Mucosa of descending colon (tissue), 3 donors: Measurements from ENCODE around the gene PAPLN. TPM values are rescaled to one million over a fixed set of nuclear protein-coding genes. Genes with fewer than 3 reads are reported as not detected.
"Not testable (repeated sequence)": the region's sequence is repeated elsewhere in the genome, so short reads cannot be mapped to it uniquely, and the experiment has no call there.

ENCODE experiments used
- ATAC-seq: fragments of 200-7000 bp; cut with Tn5 transposase; one replicate; pipeline ENCODE4 v1.9.1; 2020; ENCODE audit warnings: mild to moderate bottlenecking, moderate library complexity
- DNase-seq, 3 donors: peaks; one replicate each; pipeline ENCODE4 v3.0.0-alpha.2; 2020
- H3K36me3 ChIP-seq: fragments of 200-600 bp; one replicate; pipeline ENCODE4 v1.8.0; 2021; ENCODE audit warnings: low read depth, mild to moderate bottlenecking
- H3K4me1 ChIP-seq: fragments of 200-600 bp; one replicate; pipeline ENCODE4 v1.8.0; 2021; ENCODE audit warnings: low read depth, mild to moderate bottlenecking
- H3K4me3 ChIP-seq: fragments of 200-600 bp; one replicate; pipeline ENCODE4 v1.8.0; 2021; ENCODE audit warnings: mild to moderate bottlenecking
- H3K9me3 ChIP-seq: fragments of 200-600 bp; one replicate; pipeline ENCODE4 v1.8.0; 2021; ENCODE audit warnings: mild to moderate bottlenecking
- CTCF ChIP-seq: fragments of 200-600 bp; IDR thresholded peaks from one replicate; pipeline ENCODE4 v1.8.0; 2022; ENCODE audit warnings: antibody characterized with exemption, mild to moderate bottlenecking
- intact Hi-C, 2 donors: fragments of 100-400 bp; cut with DNase I in 1 of 2; cut with micrococcal nuclease in 1 of 2; formaldehyde crosslinking; loops; one replicate each; pipeline versions ENCODE4 v1.11.0 to v1.11.1; 2022; cut with DNase I, micrococcal nuclease
- long read RNA-seq, 2 donors: library from polyadenylated mRNA; unstranded; transcript quantifications; one replicate each; pipeline ENCODE4 v2.0.0, GENCODE V29; 2019 to 2021
- total RNA-seq, 3 donors: library from RNA; stranded (reverse); fragmentation: NEBNext Ultra II Directional in 2 of 3; extraction: Animal tissue kit (Norgen Biotek cat#: 25700) in 2 of 3; gene quantifications; one replicate each; pipeline versions ENCODE4 v1.2.1 to v1.2.4, GENCODE V29; 2021 to 2023
- donor health status: DM: no; HTN: no; CAD: no; lungs with moderate emphysema.
- donor health status: DM: no; HTN: no; CAD: no.
- donor health status: DM: no; HTN: yes; CAD: no.

The PAPLN gene
- 10 to 100 TPM in 1 of 3 donors, 1 to 10 TPM in 2; 4.9 to 22.5 (median 5.6) TPM for total RNA-seq
- long read RNA-seq, donor 1, full-length matches to known transcripts, result 6 of 31 reads
- long read RNA-seq, donor 1, partial matches to known transcripts, result 7 of 31 reads
- long read RNA-seq, donor 1, other reads (novel, unspliced or antisense), result 18 of 31 reads
- long read RNA-seq, donor 2, partial matches to known transcripts, result 0 of 1 reads
- long read RNA-seq, donor 2, other reads (novel, unspliced or antisense), result 1 of 1 reads

- TF ChIP-seq CTCF, result no peak
- Histone ChIP-seq H3K4me1 (peaks cover 24% of the 10 kb centered on the region), H3K4me3 (no peak within 1 kb of the TSS), H3K36me3 (no peaks in the 10 kb centered on the region), H3K9me3 (no peaks in the 10 kb centered on the region)
- intact Hi-C loops, result no loop called here
- DNase-seq (peak in 2 of 3 donors; percentile 56 to 73), ATAC-seq (peak; percentile 84)
Observed at GRCh38 chr14:73237219-73237785, at the start of gene PAPLN. PAPLN (plus strand) TSS chr14:73237506; CDS start chr14:73239779, 2,273 bp downstream.

- no peaks in the 10 kb centered on the region for H3K4me1 ChIP-seq
- no peaks in the 10 kb centered on the region for H3K9me3 ChIP-seq
- intact Hi-C loops, result no loop called here
- DNase-seq, result no peak
- TF ChIP-seq CTCF, result no peak
- ATAC-seq, result no peak
- peaks cover 9% of the 10 kb centered on the region for H3K36me3 ChIP-seq
- H3K4me3 ChIP-seq, result no peak overlapping the region
Observed at GRCh38 chr14:73188501-73188911, 48.8 kb upstream of the PAPLN start.

- Histone ChIP-seq H3K9me3 (no peaks in the 10 kb centered on the region), H3K36me3 (peaks cover 9% of the 10 kb centered on the region), H3K4me3 (no peak overlapping the region), H3K4me1 (no peaks in the 10 kb centered on the region)
- TF ChIP-seq CTCF, result no peak
- intact Hi-C loops, result no loop called here
- no peak for DNase-seq
- ATAC-seq, result no peak
Observed at GRCh38 chr14:73189651-73190050, 47.7 kb upstream of the PAPLN start.

GRCh38 chr14:73191441-73191840, 45.9 kb upstream of the PAPLN start:
- H3K9me3 ChIP-seq, result no peaks in the 10 kb centered on the region
- ATAC-seq, result no peak
- peaks cover 9% of the 10 kb centered on the region for H3K36me3 ChIP-seq
- no peak for TF ChIP-seq CTCF
- DNase-seq, result no peak
- intact Hi-C loops, result no loop called here
- H3K4me3 ChIP-seq, result no peak overlapping the region
- H3K4me1 ChIP-seq, result no peaks in the 10 kb centered on the region

- intact Hi-C loops, DNase-seq, H3K4me3 ChIP-seq, H3K4me1 ChIP-seq, ATAC-seq, H3K36me3 ChIP-seq, H3K9me3 ChIP-seq: not testable (repeated sequence)
Observed at GRCh38 chr14:73194306-73194705, 43.0 kb upstream of the PAPLN start.

GRCh38 chr14:73198253-73198652, 39.1 kb upstream of the PAPLN start:
- H3K36me3 ChIP-seq, result peaks cover 5% of the 10 kb centered on the region
- no peaks in the 10 kb centered on the region for H3K9me3 ChIP-seq
- TF ChIP-seq CTCF, result no peak
- ATAC-seq (no peak), DNase-seq (no peak)
- H3K4me3 ChIP-seq, result no peak overlapping the region
- intact Hi-C loops, result no loop called here
- H3K4me1 ChIP-seq, result no peaks in the 10 kb centered on the region
